Spleen (tissue), 7 donors: ENCODE measurements around the gene PRR22.

Experiments
- CTCF ChIP-seq, 11 experiments: fragments of 200-600 bp in 7 of 11; fragments of 450-650 bp in 4 of 11; sonication (generic) in 4 of 11; IDR thresholded peaks in 8 of 11; conservative IDR thresholded peaks in 3 of 11; 1 replicate in 7 of 11; 2 replicates in 4 of 11; pipeline versions ENCODE4 v1.4.0 to v1.8.0; 2016 to 2021; ENCODE audit warnings: antibody characterized with exemption in 11 of 11, inconsistent platforms in 4 of 11, mild to moderate bottlenecking in 1 of 11
- POLR2A ChIP-seq, 3 donors: fragments of 450-650 bp; IDR thresholded peaks; one replicate each; pipeline ENCODE4 v1.5.1; 2017; ENCODE audit warnings: antibody characterized with exemption in 3 of 3, mild to moderate bottlenecking in 1 of 3
- POLR2AphosphoS5 ChIP-seq, 3 donors: sonication (generic); formaldehyde crosslinking; IDR thresholded peaks; one replicate each; pipeline ENCODE4 v1.5.1; 2017; ENCODE audit warnings: antibody characterized with exemption in 3 of 3
- donor health status: DM: no; HTN: no; CAD: no; lungs with moderate emphysema.
- donor health status: DM: no; HTN: no; CAD: no.
- donor health status: DM: no; HTN: no; CAD: no.

GRCh38 chr19:5818594-5818993 lies 34.0 kb upstream of the PRR22 start:
- TF ChIP-seq POLR2AphosphoS5 (IDR thresholded peaks at IDR 0.05) (no peak), CTCF (IDR thresholded peaks at IDR 0.05 in 8 of 11, conservative IDR thresholded peaks at IDR 0.05 in 3 of 11) (no peak), POLR2A (IDR thresholded peaks at IDR 0.05) (no peak)
